Stimulated activated CD4-positive, alpha-beta T cell treated with anti-CD3 and anti-CD28 coated beads, Interleukin-4, amount 100 ng/mL, for 24 hours (primary cell): Measurements from ENCODE around the gene SLC38A8.
A peak's percentile ranks its signal among the peaks of the same experiment; 100 is the strongest.

Experiments
- DNase-seq: peaks from one replicate; pipeline ENCODE4 v3.0.0-alpha.2; 2020

SLC38A8 gene

DNA sequence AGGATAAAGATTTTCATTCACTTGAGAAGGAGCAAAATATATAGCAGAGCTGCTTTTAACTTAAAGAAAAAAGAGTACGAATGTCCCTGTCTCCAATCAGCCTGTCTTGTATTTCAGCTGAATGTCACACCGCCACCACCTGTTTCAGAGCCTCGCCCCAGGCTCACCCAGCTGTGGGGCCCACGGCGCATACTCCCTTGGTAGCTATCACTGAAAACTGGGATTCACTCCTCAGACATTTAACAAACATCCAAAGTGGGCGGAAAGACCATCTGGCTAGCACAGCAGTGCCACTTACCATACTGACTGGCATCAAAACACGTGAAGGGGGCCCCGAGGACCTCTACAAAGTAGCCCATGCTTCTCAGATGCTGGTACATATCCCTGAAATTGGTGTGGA is 25.4 kb upstream of the SLC38A8 start:
- no peak for DNase-seq

GRCh38 chr16:84067640-84068039 is 25.0 kb upstream of the SLC38A8 start:
- no peak for DNase-seq

DNA sequence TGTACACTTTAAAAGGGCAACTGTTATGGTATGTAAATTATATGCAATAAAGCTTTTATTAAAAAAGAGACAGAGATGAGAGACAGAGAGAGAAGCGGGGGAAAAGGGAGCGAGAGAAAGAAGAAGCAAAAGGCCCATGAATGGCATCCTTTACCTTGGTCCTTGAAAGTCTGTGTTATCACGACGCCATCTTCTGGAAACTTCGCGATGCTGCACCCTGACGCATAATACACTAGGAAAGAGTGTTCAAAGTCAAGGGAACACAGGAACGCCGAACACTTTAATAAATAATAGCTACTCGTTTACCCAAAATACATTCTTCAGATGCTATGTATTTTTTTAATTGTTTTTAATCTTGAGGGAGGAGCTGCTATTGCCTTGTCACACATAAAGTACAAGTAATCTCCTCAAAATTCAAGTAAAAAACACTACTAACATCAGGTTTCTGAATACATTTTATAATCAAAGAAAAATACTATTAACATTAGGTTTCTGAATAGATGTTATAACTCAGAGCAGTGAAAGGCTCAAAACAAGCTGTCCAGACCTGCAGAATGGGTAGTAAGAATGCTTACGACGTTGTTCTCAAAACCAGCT is 23.0 kb upstream of the SLC38A8 start:
- peak; percentile 48 for DNase-seq

GRCh38 chr16:84063980-84064379 is 21.4 kb upstream of the SLC38A8 start:
- no peak for DNase-seq

DNA sequence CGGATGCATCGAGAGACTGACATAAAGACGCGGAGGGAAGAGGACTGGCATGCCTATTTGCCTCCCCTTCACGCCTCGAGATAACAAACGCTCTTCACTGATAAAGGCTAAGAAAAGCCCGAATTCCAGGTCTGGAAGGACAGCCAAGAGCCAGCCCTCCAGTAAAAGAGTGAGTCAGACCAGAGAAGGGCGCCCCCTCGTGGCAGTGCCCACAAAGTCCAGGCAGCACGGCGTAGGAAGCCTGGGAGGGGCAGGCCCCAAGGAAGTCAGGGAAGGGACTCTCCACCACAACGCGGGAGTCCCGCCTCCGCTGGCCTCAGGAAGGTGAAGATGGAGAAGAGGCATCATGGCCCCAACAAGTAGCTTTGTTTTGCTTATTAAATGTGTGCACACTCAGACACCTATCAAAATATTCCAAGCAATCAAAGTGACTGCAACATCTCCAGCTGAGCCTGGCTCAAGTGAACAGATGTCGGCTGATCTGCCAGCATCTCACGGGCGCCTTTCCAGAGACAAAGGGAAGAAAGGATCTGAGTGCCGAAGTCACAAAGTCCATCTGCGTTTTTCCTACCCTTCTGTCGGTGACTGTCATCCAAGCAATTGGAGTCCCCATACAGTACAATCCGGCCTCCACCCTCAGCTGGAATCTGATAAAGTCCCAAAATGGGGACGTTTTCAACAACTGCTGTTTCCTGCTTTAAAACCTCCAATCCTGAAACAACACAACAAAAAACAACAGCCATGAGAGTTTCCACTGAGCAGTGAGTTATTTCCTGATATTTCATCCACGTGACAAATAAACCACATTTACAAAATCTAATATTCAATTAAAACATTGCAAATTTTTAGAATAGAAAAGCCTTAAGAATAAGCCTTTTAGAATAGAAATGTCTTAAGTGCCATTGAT is 20.4 kb upstream of the SLC38A8 start:
- DNase-seq: peak; percentile 68

- no peak for DNase-seq
These were observed 18.7 kb upstream of the SLC38A8 start for GRCh38 chr16:84061236-84061819.

DNA sequence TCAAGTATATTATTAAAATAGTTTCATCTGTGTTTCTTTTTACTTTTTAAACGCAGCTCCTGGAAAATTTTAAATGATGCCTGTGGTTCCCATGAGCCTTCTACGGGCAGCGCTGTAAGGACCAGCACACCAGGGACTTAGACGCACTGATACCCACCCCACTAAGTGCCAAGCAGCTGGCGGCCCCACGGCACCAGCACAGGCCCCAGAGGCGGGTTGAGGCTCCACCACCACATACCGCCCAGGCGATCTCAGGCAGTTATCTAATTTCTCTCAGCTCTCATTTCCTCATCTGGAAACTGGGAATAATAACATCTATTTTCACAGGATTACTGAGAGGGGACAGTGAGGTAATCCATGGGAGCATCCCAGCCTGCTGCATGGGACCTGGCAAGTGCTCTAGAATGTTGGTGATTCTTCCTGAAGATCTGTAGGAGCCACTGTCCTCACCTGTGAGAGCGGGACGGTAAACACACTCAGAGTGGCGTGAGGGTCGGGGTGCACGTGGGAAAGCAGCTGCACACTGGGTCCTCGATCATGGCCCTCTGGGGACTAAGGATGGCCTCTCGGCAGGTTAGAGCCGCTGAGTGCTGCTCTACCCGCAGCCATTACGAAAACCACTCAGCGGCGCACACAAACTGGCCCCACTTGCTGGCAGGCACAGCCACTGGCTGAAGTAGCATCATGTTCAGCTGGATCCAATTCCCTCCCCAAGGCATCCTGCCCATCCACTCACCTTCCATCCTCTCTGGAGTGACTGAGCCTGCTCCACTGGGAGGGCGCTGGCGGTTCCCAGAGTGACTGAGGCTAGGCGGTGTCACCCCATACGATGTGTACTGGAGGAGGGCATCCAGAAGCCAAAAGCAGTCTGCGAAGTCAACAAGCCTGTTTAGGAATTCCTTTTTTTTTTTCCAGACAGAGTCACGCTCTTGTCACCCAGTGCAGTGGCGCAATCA is 17.6 kb upstream of the SLC38A8 start:
- DNase-seq: no peak

- no peak for DNase-seq
These were observed 16.5 kb upstream of the SLC38A8 start for GRCh38 chr16:84059111-84059510.

- no peak for DNase-seq
These were observed 16.1 kb upstream of the SLC38A8 start for GRCh38 chr16:84058664-84059063.

- no peak for DNase-seq
These were observed 15.6 kb upstream of the SLC38A8 start for GRCh38 chr16:84058211-84058610.

GRCh38 chr16:84056933-84057332 is 14.3 kb upstream of the SLC38A8 start:
- DNase-seq: no peak

DNA sequence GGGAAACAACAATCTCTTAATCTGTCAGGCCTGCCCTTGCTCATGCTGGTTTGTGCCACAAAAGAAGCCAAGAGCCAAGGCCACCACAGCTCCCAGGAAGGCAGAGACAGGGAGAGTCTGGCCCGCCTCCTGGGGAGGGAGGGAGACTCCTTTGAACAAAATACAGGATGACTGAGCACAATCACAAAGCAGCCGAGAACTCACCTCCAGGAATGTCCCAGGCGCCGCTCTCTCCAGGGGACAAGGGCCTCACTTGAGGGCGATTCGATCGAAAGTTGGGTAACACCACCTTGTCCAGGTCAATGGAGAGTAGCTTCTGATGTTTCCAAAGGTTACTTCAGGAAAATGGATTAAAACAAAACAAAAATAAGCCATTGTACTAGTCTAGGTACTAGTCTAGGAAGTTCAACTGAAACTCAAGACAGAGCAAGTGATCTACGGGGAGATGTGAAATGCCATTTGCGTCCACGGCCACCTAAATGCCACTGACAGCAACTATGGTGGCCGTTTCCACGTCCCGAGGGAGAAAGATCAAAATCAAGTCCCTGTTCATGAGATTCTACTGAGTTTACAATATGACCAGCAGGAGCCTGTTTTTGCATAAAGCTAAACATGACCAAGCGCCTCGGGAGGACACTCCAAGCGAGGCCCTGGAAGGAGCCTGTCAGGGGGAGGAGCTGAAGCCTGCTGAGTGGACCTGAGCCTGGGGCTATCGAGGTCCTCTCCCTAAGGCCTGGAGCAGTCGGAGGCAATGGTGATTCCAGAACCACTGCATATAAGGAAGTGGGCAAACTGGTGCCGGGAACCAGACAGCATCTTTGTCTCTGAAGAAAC is 13.4 kb upstream of the SLC38A8 start:
- DNase-seq: no peak

DNA sequence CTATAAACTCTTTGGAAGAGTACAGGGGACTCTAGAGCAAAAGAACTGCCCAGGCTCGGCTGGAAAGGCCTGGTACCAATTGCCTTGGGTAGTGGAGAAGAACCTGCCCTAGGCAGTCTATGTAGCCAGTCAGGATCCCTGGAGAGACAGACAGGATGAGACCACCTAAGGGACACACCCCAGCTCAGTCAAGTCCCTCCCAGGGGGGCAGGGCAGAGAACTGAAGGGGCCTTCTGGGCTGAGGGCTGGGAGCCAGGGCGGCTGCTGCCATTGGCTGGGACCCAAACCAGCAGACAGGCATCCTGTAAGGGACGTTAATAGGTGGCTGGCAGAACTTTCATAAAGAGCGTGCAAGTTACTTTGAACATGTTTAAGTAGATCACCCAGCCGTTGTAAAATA is 12.8 kb upstream of the SLC38A8 start:
- no peak for DNase-seq

- no peak for DNase-seq
These were observed 12.3 kb upstream of the SLC38A8 start for GRCh38 chr16:84054916-84055315.

DNA sequence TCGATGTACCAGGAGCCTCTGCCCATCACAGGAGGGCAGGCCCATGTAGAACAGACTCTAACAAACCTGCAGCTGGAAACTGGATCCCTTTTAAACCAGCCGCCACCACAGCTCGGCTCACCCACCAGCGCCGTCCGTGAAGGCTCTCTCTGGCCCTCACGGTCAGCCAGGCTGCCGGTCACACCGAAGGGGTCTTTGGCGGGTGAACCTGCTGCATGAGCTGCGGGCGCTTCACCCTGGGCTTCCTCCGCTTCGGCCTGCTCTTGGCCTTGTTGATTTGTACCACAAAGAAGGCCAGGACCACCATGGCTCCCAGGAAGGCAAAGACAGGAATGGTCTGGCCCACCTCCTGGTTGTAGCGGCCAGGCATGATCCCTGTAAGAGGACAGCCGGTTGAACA is 11.7 kb upstream of the SLC38A8 start:
- no peak for DNase-seq

- DNase-seq: no peak
These were observed 10.6 kb upstream of the SLC38A8 start for GRCh38 chr16:84053237-84053636.

DNA sequence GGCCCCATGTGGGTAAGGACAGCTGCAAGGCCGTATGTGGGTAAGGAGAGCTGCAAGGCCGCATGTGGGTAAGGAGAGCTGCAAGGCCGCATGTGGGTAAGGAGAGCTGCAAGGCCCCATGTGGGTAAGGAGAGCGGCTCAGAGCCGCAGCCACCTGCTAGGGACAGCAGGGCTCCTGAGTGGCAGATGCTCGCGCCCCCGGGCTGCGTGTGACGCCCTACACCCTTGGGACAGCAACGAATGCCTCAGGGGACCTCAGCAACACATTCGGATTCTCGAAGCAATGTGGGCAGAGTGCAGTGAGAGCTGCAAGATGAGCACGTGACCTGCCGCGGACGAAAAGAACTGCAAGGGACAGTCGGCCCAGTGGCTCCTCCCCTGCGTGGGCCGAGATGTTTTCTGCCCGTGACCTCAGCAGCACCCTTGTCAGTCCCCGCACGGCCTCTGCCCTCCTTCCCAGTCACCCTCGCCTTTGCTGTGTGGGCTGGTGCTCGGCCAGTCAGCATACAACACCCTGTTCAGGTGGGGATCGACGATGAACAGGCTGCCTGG is 9.6 kb upstream of the SLC38A8 start:
- no peak for DNase-seq

DNA sequence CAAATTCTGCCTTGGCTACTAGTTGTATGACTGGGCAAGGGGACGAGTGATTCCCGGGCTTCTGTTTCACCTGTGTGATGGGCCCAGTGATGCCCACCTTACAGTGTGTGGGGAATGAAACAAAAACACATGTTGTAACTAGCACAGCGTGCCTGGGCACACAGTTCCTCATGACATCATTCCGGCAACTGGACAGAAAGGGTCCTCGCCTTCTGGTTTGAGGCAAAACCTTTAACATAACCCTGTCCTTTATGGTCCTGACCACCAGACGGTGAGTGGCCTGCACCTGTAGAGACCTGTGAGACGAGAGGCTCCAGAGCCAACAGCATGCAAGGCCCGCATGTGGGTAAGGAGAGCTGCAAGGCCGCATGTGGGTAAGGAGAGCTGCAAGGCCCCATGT is 7.7 kb upstream of the SLC38A8 start:
- no peak for DNase-seq

- no peak for DNase-seq
These were observed 6.9 kb upstream of the SLC38A8 start for GRCh38 chr16:84049403-84050060.

DNA sequence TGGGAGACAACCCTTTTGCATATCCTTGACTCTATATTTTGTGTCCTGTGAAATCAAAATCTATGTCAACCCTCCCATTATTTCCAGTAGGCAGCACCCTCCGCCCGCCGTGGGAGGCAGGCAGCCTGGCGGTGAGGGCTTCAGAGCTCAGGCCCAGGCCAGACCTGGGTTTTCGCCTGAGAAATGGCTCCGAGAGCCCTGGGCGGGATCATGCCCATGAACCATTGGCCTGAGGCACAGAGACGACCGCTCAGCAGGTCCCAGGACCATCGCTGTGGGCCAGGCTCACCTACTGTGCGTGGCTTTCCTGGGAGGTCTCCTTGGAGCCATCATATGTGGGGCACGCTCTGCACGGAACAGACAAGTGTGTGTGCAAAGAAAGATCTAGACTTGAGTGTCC is 6.3 kb upstream of the SLC38A8 start:
- DNase-seq: no peak

DNA sequence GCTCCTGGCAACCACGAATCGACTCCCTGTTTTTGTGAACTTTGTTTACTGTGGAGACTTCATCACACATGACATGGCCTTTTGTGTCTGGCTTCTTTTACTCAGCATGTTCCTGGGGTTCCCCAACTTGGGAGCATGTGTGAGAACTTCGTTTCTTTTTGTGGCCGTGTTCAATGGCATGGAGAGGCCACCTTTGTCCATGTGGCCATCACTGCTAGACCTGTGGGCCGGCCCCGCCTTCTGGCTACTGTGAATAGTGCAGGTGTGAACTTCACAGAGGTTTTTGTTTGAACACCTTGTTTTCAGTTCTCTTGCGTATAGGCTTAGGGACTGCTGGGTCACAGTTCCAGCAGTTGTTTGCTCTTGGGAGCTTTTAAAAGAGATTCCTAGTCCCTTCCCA is 5.7 kb upstream of the SLC38A8 start:
- no peak for DNase-seq
